Thymus (tissue), 2 donors: ENCODE data around the gene PRSS57. TPM values are rescaled to one million over a fixed set of nuclear protein-coding genes. Genes with fewer than 3 reads are reported as not detected.

Experiments
- polyA plus RNA-seq: library from polyadenylated mRNA; stranded (reverse); fragments of 200-250 nt; gene quantifications from one replicate; pipeline ENCODE4 v1.2.3, GENCODE V29; 2013
- total RNA-seq: library from RNA; stranded (reverse); fragments of 120-200 nt; gene quantifications from one replicate; pipeline ENCODE4 v1.2.4, GENCODE V29; 2013
- donor health status: healthy.

Gene PRSS57
- total and polyA plus RNA-seq, 2 donors, result 1.1 to 8.5 TPM

Other genes starting within 250 kb of the PRSS57 start
- 1.1 TPM for gene SHC2, start 234.4 kb downstream of the PRSS57 start, total RNA-seq
- gene SHC2, start 234.4 kb downstream of the PRSS57 start, polyA plus RNA-seq, result 5.2 TPM
- 1.4 TPM for gene MADCAM1, start 199.0 kb downstream of the PRSS57 start, total RNA-seq
- gene MADCAM1, start 199.0 kb downstream of the PRSS57 start, polyA plus RNA-seq, result 0.27 TPM
- gene TPGS1, start 188.0 kb downstream of the PRSS57 start, total RNA-seq, result 20.4 TPM
- gene TPGS1, start 188.0 kb downstream of the PRSS57 start, polyA plus RNA-seq, result 14.3 TPM
- 48.0 TPM for gene CDC34, start 163.7 kb downstream of the PRSS57 start, total RNA-seq
- gene CDC34, start 163.7 kb downstream of the PRSS57 start, polyA plus RNA-seq, result 72.0 TPM
- gene GZMM, start 151.4 kb downstream of the PRSS57 start, total RNA-seq, result 57.1 TPM
- 28.0 TPM for gene GZMM, start 151.4 kb downstream of the PRSS57 start, polyA plus RNA-seq
- 141 TPM for gene BSG, start 122.9 kb downstream of the PRSS57 start, total RNA-seq
- gene BSG, start 122.9 kb downstream of the PRSS57 start, polyA plus RNA-seq, result 155 TPM
- gene HCN2, start 105.6 kb downstream of the PRSS57 start, total RNA-seq, result 0.05 TPM
- gene HCN2, start 105.6 kb downstream of the PRSS57 start, polyA plus RNA-seq, result 0.46 TPM
- gene POLRMT, start 61.9 kb downstream of the PRSS57 start, total RNA-seq, result 37.0 TPM
- 130 TPM for gene POLRMT, start 61.9 kb downstream of the PRSS57 start, polyA plus RNA-seq
- gene FGF22, start 55.6 kb downstream of the PRSS57 start, total RNA-seq, result not detected
- gene FGF22, start 55.6 kb downstream of the PRSS57 start, polyA plus RNA-seq, result 0.25 TPM
- gene RNF126, start 32.2 kb downstream of the PRSS57 start, total RNA-seq, result 16.1 TPM
- gene RNF126, start 32.2 kb downstream of the PRSS57 start, polyA plus RNA-seq, result 38.2 TPM
- gene FSTL3, start 19.1 kb downstream of the PRSS57 start, total RNA-seq, result 3.1 TPM
- gene FSTL3, start 19.1 kb downstream of the PRSS57 start, polyA plus RNA-seq, result 12.5 TPM
- 2.2 TPM for gene PALM, start 13.5 kb upstream of the PRSS57 start, total RNA-seq
- gene PALM, start 13.5 kb upstream of the PRSS57 start, polyA plus RNA-seq, result 11.7 TPM
- gene MISP, start 55.7 kb upstream of the PRSS57 start, total RNA-seq, result 0.57 TPM
- gene MISP, start 55.7 kb upstream of the PRSS57 start, polyA plus RNA-seq, result 2.4 TPM
- 75.1 TPM for gene PTBP1, start 102.0 kb upstream of the PRSS57 start, total RNA-seq
- gene PTBP1, start 102.0 kb upstream of the PRSS57 start, polyA plus RNA-seq, result 129 TPM
- 0.19 TPM for gene PLPPR3, start 126.5 kb upstream of the PRSS57 start, total RNA-seq
- gene PLPPR3, start 126.5 kb upstream of the PRSS57 start, polyA plus RNA-seq, result 0.16 TPM
- gene AZU1, start 132.4 kb upstream of the PRSS57 start, total RNA-seq, result 6.1 TPM
- 5.7 TPM for gene AZU1, start 132.4 kb upstream of the PRSS57 start, polyA plus RNA-seq
- gene PRTN3, start 145.5 kb upstream of the PRSS57 start, total RNA-seq, result 25.2 TPM
- 15.4 TPM for gene PRTN3, start 145.5 kb upstream of the PRSS57 start, polyA plus RNA-seq
- gene ELANE, start 156.9 kb upstream of the PRSS57 start, total RNA-seq, result 7.7 TPM
- gene ELANE, start 156.9 kb upstream of the PRSS57 start, polyA plus RNA-seq, result 11.2 TPM
- 6.3 TPM for gene CFD, start 164.2 kb upstream of the PRSS57 start, total RNA-seq
- gene CFD, start 164.2 kb upstream of the PRSS57 start, polyA plus RNA-seq, result 40.0 TPM
- 8.9 TPM for gene MED16, start 197.7 kb upstream of the PRSS57 start, total RNA-seq
- 64.4 TPM for gene MED16, start 197.7 kb upstream of the PRSS57 start, polyA plus RNA-seq
- gene RNU6-9, start 198.0 kb upstream of the PRSS57 start, total RNA-seq, result not detected
- not detected for gene RNU6-9, start 198.0 kb upstream of the PRSS57 start, polyA plus RNA-seq
- gene R3HDM4, start 217.8 kb upstream of the PRSS57 start, total RNA-seq, result 25.7 TPM
- gene R3HDM4, start 217.8 kb upstream of the PRSS57 start, polyA plus RNA-seq, result 102 TPM
- gene KISS1R, start 221.9 kb upstream of the PRSS57 start, total RNA-seq, result 0.24 TPM
- gene KISS1R, start 221.9 kb upstream of the PRSS57 start, polyA plus RNA-seq, result 0.14 TPM
- 8.8 TPM for gene ARID3A, start 230.6 kb upstream of the PRSS57 start, total RNA-seq
- gene ARID3A, start 230.6 kb upstream of the PRSS57 start, polyA plus RNA-seq, result 4.4 TPM